ENCODE data around the gene PRDM16. TPM values are rescaled to one million over a fixed set of nuclear protein-coding genes. Genes with fewer than 3 reads are reported as not detected.
A peak's percentile ranks its signal among the peaks of the same experiment; 100 is the strongest.

The PRDM16 gene
- total and polyA plus RNA-seq, 2 donors (not counting 1 experiment from before 2014, with no cell fraction given) = 0.03 to 0.12 TPM

DNA sequence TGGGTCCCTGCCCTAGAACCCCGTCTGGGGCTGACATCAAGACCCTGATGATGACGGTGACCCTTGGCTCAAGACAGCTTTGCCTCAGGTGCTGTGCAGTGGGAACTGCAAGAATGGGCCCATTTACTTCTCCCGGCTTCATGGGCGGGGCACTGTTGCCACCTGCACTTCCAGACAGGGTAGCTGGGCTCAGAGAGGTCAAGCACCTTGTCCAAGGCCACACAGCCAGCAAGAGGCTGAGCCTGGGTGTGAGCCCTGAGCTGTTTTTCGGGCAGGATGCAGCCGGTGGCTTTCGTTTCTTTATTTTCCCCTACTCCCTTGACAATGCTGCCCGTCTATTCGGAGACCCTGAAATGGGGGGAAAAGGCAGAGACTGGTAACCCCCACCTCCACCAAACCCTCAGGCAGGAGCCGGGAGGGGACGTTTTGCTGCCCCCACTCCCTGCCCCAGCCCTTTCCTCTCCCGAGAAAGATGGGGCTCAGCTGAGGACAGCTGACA lies 91.7 kb downstream of the PRDM16 start:
- Histone ChIP-seq H3K27me3 (replicated peaks in 1 of 4; ENCODE audit: control extremely low read depth in 1 of 4, control insufficient read depth in 3 of 4, insufficient read depth in 4 of 4, low read length in 3 of 4) (peaks cover 0 to 7% (median 0%) of the 10 kb centered on the region in 4 experiments), H3K4me2 (replicated peaks; ENCODE audit: low read depth, low read length, poor library complexity, severe bottlenecking) (peak overlapping the region; percentile 47), H3K27ac (ENCODE audit: low read length in 2 of 2) (no peak overlapping the region), H3K4me3 (ENCODE audit: control extremely low read depth in 1 of 5, extremely low read depth in 1 of 5, insufficient read depth in 1 of 5, low read depth in 2 of 5, low read length in 4 of 5) (no peak overlapping the region), H3K79me2 (ENCODE audit: control insufficient read depth, insufficient read depth, low read length) (no peaks in the 10 kb centered on the region), H2AFZ (ENCODE audit: insufficient read depth, low read depth, low read length, poor library complexity, severe bottlenecking) (peak overlapping the region; percentile 33), H3K9ac (ENCODE audit: low read length) (no peak overlapping the region), H3K36me3 (replicated peaks in 1 of 2; ENCODE audit: control extremely low read depth in 1 of 2, control insufficient read depth in 1 of 2, extremely low read depth in 1 of 2, insufficient read depth in 2 of 2, low read length in 1 of 2) (no peaks in the 10 kb centered on the region), H3K4me1 (ENCODE audit: control insufficient read depth in 2 of 2, insufficient read depth in 2 of 2, low read length in 2 of 2) (peaks cover 0 to 7% of the 10 kb centered on the region in 2 donors), H3K9me3 (ENCODE audit: control extremely low read depth in 1 of 3, control insufficient read depth in 2 of 3, insufficient read depth in 1 of 3, low read length in 2 of 3) (peaks cover 0 to 9% (median 0%) of the 10 kb centered on the region in 3 donors), H4K20me1 (ENCODE audit: control insufficient read depth, insufficient read depth, low read length, poor library complexity, severe bottlenecking) (no peaks in the 10 kb centered on the region)
- no peak overlapping the region for H3K27ac Mint-ChIP-seq
- ChIA-PET POLR2A (no interaction called here), CTCF (no interaction called here)
- intact Hi-C loops (cut with micrococcal nuclease) = no loop called here
- H3K4me1 Mint-ChIP-seq = peaks cover 2% of the 10 kb centered on the region
- 28% methylated on average over 10 of the region's 12 CpGs for WGBS (ENCODE audit: insufficient coverage)
- DNase-seq (no peak), ATAC-seq (ENCODE audit: low read depth) (no peak)
- no peaks in the 10 kb centered on the region for H3K9me3 Mint-ChIP-seq (ENCODE audit: insufficient read depth)
- peaks cover 16% of the 10 kb centered on the region for H3K27me3 Mint-ChIP-seq
- TF ChIP-seq, protein P1, sequence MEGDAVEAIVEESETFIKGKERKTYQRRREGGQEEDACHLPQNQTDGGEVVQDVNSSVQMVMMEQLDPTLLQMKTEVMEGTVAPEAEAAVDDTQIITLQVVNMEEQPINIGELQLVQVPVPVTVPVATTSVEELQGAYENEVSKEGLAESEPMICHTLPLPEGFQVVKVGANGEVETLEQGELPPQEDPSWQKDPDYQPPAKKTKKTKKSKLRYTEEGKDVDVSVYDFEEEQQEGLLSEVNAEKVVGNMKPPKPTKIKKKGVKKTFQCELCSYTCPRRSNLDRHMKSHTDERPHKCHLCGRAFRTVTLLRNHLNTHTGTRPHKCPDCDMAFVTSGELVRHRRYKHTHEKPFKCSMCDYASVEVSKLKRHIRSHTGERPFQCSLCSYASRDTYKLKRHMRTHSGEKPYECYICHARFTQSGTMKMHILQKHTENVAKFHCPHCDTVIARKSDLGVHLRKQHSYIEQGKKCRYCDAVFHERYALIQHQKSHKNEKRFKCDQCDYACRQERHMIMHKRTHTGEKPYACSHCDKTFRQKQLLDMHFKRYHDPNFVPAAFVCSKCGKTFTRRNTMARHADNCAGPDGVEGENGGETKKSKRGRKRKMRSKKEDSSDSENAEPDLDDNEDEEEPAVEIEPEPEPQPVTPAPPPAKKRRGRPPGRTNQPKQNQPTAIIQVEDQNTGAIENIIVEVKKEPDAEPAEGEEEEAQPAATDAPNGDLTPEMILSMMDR (IDR thresholded peaks at IDR 0.05) = no peak
- no peak for TF ChIP-seq EZH2 (IDR thresholded peaks at IDR 0.05; ENCODE audit: borderline replicate concordance, insufficient read depth, low read depth, low read length, poor library complexity, severe bottlenecking)
- H3K4me3 Mint-ChIP-seq = no peak overlapping the region

DNA sequence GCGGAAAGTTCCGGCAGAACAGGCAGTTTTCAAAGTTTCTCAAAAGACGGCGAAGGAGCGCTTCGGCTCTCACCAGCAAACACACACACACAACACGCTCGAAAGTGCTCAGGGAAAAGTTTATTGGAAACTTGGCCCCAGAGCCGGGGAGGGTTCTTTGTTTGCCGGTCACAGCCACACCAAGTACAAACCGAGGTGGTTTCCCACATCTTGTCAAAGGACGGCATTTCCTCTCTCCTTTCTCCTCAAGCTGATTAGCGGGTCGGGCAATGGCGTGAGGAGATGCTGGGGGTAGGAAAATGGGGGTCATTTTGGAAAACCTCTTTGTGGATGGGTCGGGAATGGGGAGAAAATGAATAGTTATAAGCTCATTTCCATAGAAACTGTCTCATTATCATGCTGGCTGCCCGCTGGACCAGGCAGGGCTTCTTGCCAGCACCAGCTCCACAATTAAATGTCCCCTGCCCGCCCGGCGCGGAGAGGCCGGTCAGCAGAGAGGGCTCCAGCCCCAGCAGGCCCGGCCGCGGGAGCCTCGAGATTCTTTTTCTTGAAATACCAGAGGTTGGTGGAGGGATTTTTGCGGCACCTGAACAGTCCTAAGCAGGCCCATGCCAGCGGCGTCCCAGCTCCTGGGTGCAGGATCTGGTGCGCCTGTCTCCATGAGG lies 92.3 kb downstream of the PRDM16 start:
- no peak overlapping the region for H3K4me3 ChIP-seq (ENCODE audit: control extremely low read depth in 1 of 5, extremely low read depth in 1 of 5, insufficient read depth in 1 of 5, low read depth in 2 of 5, low read length in 4 of 5)
- H3K4me2 ChIP-seq (replicated peaks; ENCODE audit: low read depth, low read length, poor library complexity, severe bottlenecking) = peak overlapping the region; percentile 47
- H3K36me3 ChIP-seq (replicated peaks in 1 of 2; ENCODE audit: control extremely low read depth in 1 of 2, control insufficient read depth in 1 of 2, extremely low read depth in 1 of 2, insufficient read depth in 2 of 2, low read length in 1 of 2) = no peaks in the 10 kb centered on the region
- H3K9ac ChIP-seq (ENCODE audit: low read length) = no peak overlapping the region
- intact Hi-C loops (cut with micrococcal nuclease) = no loop called here
- Mint-ChIP-seq H3K4me1 (peaks cover 2% of the 10 kb centered on the region), H3K27me3 (peaks cover 10% of the 10 kb centered on the region), H3K4me3 (no peak overlapping the region), H3K27ac (no peak overlapping the region), H3K9me3 (ENCODE audit: insufficient read depth) (no peaks in the 10 kb centered on the region)
- no peaks in the 10 kb centered on the region for H4K20me1 ChIP-seq (ENCODE audit: control insufficient read depth, insufficient read depth, low read length, poor library complexity, severe bottlenecking)
- no peak for TF ChIP-seq EZH2 (IDR thresholded peaks at IDR 0.05; ENCODE audit: borderline replicate concordance, insufficient read depth, low read depth, low read length, poor library complexity, severe bottlenecking)
- TF ChIP-seq, protein P1 (IDR thresholded peaks at IDR 0.05) = no peak
- peaks cover 0 to 6% (median 0%) of the 10 kb centered on the region in 4 experiments for H3K27me3 ChIP-seq (replicated peaks in 1 of 4; ENCODE audit: control extremely low read depth in 1 of 4, control insufficient read depth in 3 of 4, insufficient read depth in 4 of 4, low read length in 3 of 4)
- 70% methylated on average over 16 of the region's 30 CpGs for WGBS (ENCODE audit: insufficient coverage)
- peak overlapping the region; percentile 33 for H2AFZ ChIP-seq (ENCODE audit: insufficient read depth, low read depth, low read length, poor library complexity, severe bottlenecking)
- no peak for ATAC-seq (ENCODE audit: low read depth)
- ChIA-PET CTCF (no interaction called here), POLR2A (no interaction called here)
- H3K4me1 ChIP-seq (ENCODE audit: control insufficient read depth in 2 of 2, insufficient read depth in 2 of 2, low read length in 2 of 2) = peaks cover 0 to 7% of the 10 kb centered on the region in 2 donors
- H3K79me2 ChIP-seq (ENCODE audit: control insufficient read depth, insufficient read depth, low read length) = no peaks in the 10 kb centered on the region
- no peak for DNase-seq
- H3K27ac ChIP-seq (ENCODE audit: low read length in 2 of 2) = no peak overlapping the region
- peaks cover 0 to 9% (median 0%) of the 10 kb centered on the region in 3 donors for H3K9me3 ChIP-seq (ENCODE audit: control extremely low read depth in 1 of 3, control insufficient read depth in 2 of 3, insufficient read depth in 1 of 3, low read length in 2 of 3)
